ENCODE measurements around the gene CHD9NB. TPM values are rescaled to one million over a fixed set of nuclear protein-coding genes. Genes with fewer than 3 reads are reported as not detected.

Gene CHD9NB
- 10 to 100 TPM in 2 of 4 donors, 1 to 10 TPM in 2; 4.6 to 15.4 (median 10.0) TPM for total RNA-seq

DNA sequence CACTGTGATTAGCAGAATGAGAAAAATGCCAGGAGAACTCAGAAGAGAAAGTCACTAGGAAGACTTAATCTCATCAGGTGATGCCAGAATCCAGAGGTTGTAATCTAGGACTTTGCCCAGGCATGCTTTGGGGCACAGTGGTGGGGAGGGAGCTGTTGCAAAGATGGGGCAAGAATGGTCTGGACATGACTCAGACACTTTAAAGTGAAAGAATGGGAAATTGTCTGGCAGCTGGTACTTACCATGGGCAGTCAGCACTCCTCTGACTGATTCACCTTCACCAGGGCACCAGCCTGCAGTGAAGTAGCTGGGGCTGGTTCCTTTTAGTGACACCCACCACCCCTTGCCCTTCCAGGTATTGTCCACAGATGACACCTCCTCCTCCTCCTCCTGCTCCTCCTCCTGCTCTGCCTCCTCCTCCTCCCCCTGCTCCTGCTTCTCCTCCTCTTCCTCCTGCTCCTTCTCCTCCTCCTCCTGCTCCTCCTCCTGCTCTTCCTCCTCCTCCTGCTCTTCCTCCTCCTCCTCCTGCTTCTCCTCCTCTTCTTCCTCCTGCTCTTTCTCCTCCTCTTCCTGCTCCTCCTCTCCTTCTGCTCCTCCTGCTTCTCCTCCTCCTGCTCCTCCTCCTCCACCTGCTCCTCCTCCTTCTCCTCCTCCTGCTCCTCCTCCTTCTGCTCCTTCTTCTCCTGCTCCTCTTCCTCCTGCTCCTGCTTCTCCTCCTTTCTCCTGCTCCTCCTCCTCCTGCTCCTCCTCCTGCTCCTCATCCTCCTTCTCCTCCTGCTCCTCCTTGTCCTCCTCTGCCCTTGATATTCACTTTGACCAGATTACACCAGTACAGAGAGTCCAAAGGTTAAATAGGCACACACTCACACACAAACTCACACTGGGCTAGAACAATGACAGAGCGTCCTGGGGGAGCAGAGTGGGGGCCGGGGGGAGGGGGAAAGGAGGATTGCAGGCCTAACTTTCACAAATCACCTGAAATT, at the start of gene CHD9NB:
Gene CHD9NB, minus strand, starts transcription at position 379 of the 983 bp plus-strand sequence. CDS start 8,739 bp downstream, outside the sequence.
- DNase-seq (ENCODE audit: low spot score in 2 of 2), result peak in 1 of 2 donors; percentile 47
- no peak within 1 kb of the TSS for H3K4me3 ChIP-seq (ENCODE audit: low read depth, poor library complexity, severe bottlenecking)
- WGBS, 2 donors, result 43 to 53% methylated on average over 2 of the region's 2 CpGs
- TF ChIP-seq, protein P1, sequence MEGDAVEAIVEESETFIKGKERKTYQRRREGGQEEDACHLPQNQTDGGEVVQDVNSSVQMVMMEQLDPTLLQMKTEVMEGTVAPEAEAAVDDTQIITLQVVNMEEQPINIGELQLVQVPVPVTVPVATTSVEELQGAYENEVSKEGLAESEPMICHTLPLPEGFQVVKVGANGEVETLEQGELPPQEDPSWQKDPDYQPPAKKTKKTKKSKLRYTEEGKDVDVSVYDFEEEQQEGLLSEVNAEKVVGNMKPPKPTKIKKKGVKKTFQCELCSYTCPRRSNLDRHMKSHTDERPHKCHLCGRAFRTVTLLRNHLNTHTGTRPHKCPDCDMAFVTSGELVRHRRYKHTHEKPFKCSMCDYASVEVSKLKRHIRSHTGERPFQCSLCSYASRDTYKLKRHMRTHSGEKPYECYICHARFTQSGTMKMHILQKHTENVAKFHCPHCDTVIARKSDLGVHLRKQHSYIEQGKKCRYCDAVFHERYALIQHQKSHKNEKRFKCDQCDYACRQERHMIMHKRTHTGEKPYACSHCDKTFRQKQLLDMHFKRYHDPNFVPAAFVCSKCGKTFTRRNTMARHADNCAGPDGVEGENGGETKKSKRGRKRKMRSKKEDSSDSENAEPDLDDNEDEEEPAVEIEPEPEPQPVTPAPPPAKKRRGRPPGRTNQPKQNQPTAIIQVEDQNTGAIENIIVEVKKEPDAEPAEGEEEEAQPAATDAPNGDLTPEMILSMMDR (IDR thresholded peaks at IDR 0.05), result peak in 1 of 3 donors; percentile 57
- no peak for TF ChIP-seq POLR2A (IDR thresholded peaks at IDR 0.05)
- intact Hi-C loops (cut with DNase I; ENCODE audit: low total_unique reads), result loop anchor here (10.0 kb wide), 1 partner anchor 452 kb away; the partner anchor contains the start of gene AKTIP

DNA sequence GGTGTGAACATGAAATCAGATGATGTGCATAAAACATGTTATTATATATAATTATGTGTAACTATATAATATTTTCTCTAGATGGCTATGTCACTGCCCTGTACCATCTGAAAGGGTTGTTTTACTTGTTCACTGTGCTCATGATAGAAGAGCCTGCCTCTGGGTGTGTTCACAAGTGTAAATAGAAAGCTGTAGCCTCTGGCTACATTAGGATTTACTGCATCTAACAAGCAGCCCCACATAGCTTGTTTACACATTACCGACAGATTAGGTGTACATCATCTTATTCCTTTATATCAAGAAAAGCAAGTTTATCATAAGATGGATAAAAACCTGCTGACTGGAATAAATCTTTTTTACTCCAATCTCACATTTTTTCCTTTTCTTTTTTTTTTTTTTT, 48.2 kb upstream of the CHD9NB start:
- no peak overlapping the region for H3K4me3 ChIP-seq (ENCODE audit: low read depth, poor library complexity, severe bottlenecking)
- intact Hi-C loops (cut with DNase I; ENCODE audit: low total_unique reads), result no loop called here
- 69 to 74% methylated on average over 1 of the region's 1 CpG for WGBS, 2 donors
- DNase-seq (ENCODE audit: low spot score in 2 of 2), result no peak
- TF ChIP-seq, protein P1 (IDR thresholded peaks at IDR 0.05), result no peak

GRCh38 chr16:53100131-53100748, 47.5 kb upstream of the CHD9NB start:
- WGBS, 2 donors, result 55 to 56% methylated on average over 9 of the region's 9 CpGs
- TF ChIP-seq, protein P1 (IDR thresholded peaks at IDR 0.05), result no peak
- no peak for TF ChIP-seq POLR2A (IDR thresholded peaks at IDR 0.05)
- intact Hi-C loops (cut with DNase I; ENCODE audit: low total_unique reads), result no loop called here
- H3K4me3 ChIP-seq (ENCODE audit: low read depth, poor library complexity, severe bottlenecking), result no peak overlapping the region
- DNase-seq (ENCODE audit: low spot score in 2 of 2), result no peak

DNA sequence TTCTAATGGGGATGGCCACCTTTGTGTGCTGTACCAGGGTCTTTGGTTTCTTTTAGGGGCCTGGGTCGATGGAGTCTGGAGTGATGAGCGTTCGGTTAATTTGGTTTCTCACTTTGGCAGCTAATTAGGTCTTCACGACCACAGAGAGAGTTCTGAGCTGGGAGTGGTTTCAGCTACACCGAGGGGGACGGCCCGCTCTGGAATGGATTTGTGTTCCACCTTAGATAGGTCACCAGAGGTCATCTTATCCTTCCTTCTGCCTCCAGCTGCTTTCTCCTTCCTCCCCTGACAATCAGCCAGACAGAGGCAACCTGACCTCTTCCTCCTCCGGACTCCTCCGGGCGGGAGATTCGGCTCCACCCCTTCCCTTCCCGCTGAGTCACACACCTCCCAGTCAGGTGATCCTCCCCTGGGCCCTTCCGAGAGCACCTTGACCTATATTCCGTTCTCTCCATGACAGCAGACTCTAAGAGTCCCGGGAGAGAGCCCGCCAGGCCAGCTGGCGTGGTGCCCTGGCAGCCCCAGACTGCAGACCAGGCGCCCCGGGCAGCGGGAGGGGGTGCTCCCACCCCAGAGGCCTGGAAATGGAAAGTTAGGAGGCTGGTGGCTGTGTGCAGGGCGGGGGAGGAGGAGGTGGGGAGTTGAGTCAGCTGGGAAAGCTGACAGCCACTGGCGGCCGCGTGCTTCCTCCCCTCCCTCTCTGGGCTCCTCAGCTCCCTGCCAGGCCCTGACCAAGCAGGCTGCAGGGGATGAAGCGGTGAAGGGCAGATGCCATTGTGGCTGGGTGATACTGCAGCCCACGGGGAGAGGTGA, 46.8 kb upstream of the CHD9NB start:
- WGBS, 2 donors, result 0 to 1% methylated on average over 25 to 26 of the region's 26 CpGs
- intact Hi-C loops (cut with DNase I; ENCODE audit: low total_unique reads), result no loop called here
- peak; percentile 89 to 97 for DNase-seq (ENCODE audit: low spot score in 2 of 2)
- H3K4me3 ChIP-seq (ENCODE audit: low read depth, poor library complexity, severe bottlenecking), result peak overlapping the region; percentile 33
- TF ChIP-seq POLR2A (IDR thresholded peaks at IDR 0.05), result no peak
- TF ChIP-seq, protein P1 (IDR thresholded peaks at IDR 0.05), result no peak

- 7% methylated on average over 16 of the region's 16 CpGs for WGBS, 2 donors
- TF ChIP-seq, protein P1 (IDR thresholded peaks at IDR 0.05), result no peak
- no peak for TF ChIP-seq POLR2A (IDR thresholded peaks at IDR 0.05)
- DNase-seq (ENCODE audit: low spot score in 2 of 2), result peak; percentile 82 to 96
- intact Hi-C loops (cut with DNase I; ENCODE audit: low total_unique reads), result no loop called here
- H3K4me3 ChIP-seq (ENCODE audit: low read depth, poor library complexity, severe bottlenecking), result no peak overlapping the region
These were observed 46.0 kb upstream of the CHD9NB start for GRCh38 chr16:53098526-53099317.

All from lower leg skin (tissue), 4 donors.